Activated T-helper 2 cell treated with anti-CD3 and anti-CD28 coated beads, Interferon-gamma antibody, Interleukin-2, Interleukin-4, amounts not matched to agents 10 μg/mL and 5 μg/mL and 100 μg/mL, durations not matched to agents 14 hours and 24 hours and 36 hours (primary cell): ENCODE data around the gene R3HCC1L. TPM values are rescaled to one million over a fixed set of nuclear protein-coding genes. Genes with fewer than 3 reads are reported as not detected.

Experiments used
- DNase-seq: peaks from one replicate; pipeline ENCODE4 v3.0.0; 2021; ENCODE audit warnings: low spot score
- H3K27ac Mint-ChIP-seq: one replicate; pipeline ENCODE4 v1.8.0; 2021; ENCODE audit warnings: mixed read lengths
- H3K27me3 Mint-ChIP-seq: one replicate; pipeline ENCODE4 v1.8.0; 2021; ENCODE audit warnings: low read depth, mixed read lengths
- H3K36me3 Mint-ChIP-seq: one replicate; pipeline ENCODE4 v1.8.0; 2021; ENCODE audit warnings: low read depth, mixed read lengths
- H3K4me1 Mint-ChIP-seq: one replicate; pipeline ENCODE4 v1.8.0; 2021; ENCODE audit warnings: low read depth, mixed read lengths
- H3K4me3 Mint-ChIP-seq: one replicate; pipeline ENCODE4 v1.8.0; 2021; ENCODE audit warnings: low read depth, mild to moderate bottlenecking, moderate library complexity, mixed read lengths
- H3K9me3 Mint-ChIP-seq: one replicate; pipeline ENCODE4 v1.8.0; 2021; ENCODE audit warnings: mixed read lengths
- intact Hi-C: fragments of 100-400 bp; cut with micrococcal nuclease; formaldehyde crosslinking; loops from one replicate; pipeline ENCODE4 v1.15.1; 2023
- total RNA-seq: library from RNA; stranded (reverse); gene quantifications from 2 replicates; pipeline ENCODE4 v1.2.3, GENCODE V29; 2022

R3HCC1L gene
- 17.9 and 18.4 TPM in 2 replicates for total RNA-seq

DNA sequence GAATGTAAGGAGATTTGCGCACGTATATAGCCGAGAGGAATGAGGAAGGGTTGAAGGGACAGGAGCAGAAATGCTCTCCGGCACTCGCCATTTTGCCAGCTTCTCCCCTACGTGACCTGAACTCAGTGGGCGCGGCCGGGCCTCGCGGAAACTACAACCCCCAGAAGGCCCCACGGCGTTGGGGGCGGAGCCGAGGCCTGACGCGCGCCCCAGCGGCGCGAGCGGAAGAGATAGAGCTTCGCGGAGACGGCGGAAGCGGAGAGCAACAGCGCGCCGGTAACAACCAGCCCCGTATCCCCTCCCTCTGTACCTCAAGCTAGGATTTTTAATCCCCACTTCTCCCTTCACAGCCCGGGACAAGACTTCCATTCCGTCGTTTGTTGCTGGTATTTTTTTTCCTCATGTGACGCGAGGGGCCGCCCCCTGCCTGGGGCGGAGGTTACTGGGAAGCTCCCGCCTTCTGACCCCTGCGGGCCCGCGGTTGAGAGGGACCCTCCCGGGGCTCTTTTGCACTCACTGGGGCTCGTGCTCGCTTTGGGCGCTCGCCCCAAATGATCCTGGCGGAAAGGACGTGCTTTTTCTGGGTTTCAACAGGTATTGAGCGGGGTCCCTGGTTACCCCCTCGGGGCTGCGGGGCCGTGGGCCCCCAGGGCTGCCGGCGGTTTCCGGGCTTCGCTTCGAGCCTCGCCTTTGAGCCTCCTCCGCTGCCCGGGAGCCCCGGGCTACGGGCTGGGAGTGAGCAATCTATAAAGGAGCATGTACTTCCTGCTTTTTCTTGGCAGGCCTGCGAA, at the start of gene R3HCC1L:
TSS of gene R3HCC1L (plus strand) at position 227 of the 791 bp plus-strand sequence. CDS start 73,458 bp downstream, outside the sequence.
- peaks cover 3% of the 10 kb centered on the region for H3K9me3 Mint-ChIP-seq
- H3K4me1 Mint-ChIP-seq = peaks cover 36% of the 10 kb centered on the region
- H3K36me3 Mint-ChIP-seq = peaks cover 23% of the 10 kb centered on the region

GRCh38 chr10:98085238-98085637, 49.2 kb upstream of the R3HCC1L start:
- no peak for DNase-seq

More for the DNA sequence above, at the start of gene R3HCC1L:
- Mint-ChIP-seq H3K4me3 (peak within 1 kb of the TSS; percentile 89), H3K27me3 (no peaks in the 10 kb centered on the region), H3K27ac (peak within 1 kb of the TSS; percentile 80)
- intact Hi-C loops = loop anchor here (5.0 to 10.0 kb wide), 3 partner anchors 93 to 1488 kb away; partner anchors contain the start of genes HPS1 and SLC25A28
- DNase-seq = peak; percentile 90

GRCh38 chr10:98086837-98087708, 47.4 kb upstream of the R3HCC1L start:
- peaks cover 2% of the 10 kb centered on the region for H3K27me3 Mint-ChIP-seq
- H3K27ac Mint-ChIP-seq = no peak overlapping the region
- H3K4me3 Mint-ChIP-seq = no peak overlapping the region
- intact Hi-C loops = no loop called here
- H3K4me1 Mint-ChIP-seq = no peaks in the 10 kb centered on the region
- no peaks in the 10 kb centered on the region for H3K9me3 Mint-ChIP-seq
- H3K36me3 Mint-ChIP-seq = no peaks in the 10 kb centered on the region
- no peak for DNase-seq

More at GRCh38 chr10:98085238-98085637, 49.2 kb upstream of the R3HCC1L start:
- intact Hi-C loops = no loop called here
- Mint-ChIP-seq H3K4me3 (no peak overlapping the region), H3K27ac (no peak overlapping the region), H3K27me3 (peaks cover 2% of the 10 kb centered on the region), H3K9me3 (no peaks in the 10 kb centered on the region), H3K36me3 (no peaks in the 10 kb centered on the region), H3K4me1 (no peaks in the 10 kb centered on the region)

DNA sequence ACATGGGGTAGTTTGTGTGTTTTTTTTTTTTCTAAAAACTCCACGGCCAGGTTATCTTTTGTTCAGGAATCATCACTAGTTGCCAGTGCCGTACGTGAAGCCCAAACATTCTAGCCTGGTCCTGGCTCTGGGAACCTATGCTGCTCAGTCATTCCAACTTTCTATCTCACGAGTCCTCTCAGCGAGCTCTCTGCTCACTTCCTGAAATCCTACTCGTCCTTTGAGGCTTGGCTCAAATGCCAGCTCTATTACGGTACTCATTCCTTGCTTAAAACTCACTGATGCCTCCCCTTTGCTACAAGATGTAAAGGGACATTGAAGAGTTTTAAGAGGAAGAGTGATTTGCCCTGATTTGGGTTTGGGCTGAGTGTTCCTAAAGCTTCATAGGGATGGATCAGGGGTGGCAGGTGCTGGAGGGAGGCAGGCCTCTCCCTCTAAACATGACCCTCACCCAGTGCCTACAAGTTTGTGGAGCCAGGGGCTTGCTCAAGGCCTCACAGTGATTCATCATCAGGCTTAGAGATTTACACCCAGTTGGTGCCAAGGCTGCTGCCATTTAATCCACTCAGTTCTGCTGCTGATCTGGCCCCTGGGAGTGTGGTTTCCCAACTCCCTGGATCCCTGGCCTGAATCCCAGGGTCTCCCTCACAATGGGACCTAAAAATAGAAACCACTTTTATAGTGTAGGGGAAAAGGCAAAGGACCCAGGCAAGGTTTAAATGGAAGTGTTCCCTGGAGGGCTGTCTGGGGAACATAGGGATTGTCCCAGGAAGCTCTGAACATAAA, 46.1 kb upstream of the R3HCC1L start:
- intact Hi-C loops = no loop called here
- Mint-ChIP-seq H3K9me3 (no peaks in the 10 kb centered on the region), H3K27ac (no peak overlapping the region), H3K36me3 (no peaks in the 10 kb centered on the region), H3K4me3 (no peak overlapping the region), H3K4me1 (no peaks in the 10 kb centered on the region), H3K27me3 (peaks cover 8% of the 10 kb centered on the region)
- no peak for DNase-seq

DNA sequence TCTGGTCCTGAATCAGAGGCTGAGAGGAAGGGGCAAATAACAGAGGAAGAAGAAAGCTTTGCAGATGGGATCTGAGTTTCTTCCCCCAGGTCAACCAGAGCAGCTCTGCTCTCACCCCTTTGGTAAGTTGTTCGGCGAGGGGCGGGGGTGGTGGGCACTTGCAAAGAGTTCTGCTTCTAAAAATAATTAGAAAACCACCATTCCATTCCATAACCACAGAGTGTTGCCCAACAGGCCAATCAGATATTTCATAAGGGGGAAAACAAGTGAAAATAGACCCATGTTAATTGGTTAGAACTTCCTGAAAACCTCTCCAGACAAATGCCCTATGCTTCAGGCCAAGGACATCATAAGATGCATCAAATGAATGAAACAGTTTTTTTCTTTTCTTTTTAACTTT, 43.6 kb upstream of the R3HCC1L start:
- Mint-ChIP-seq H3K9me3 (no peaks in the 10 kb centered on the region), H3K4me3 (no peak overlapping the region), H3K27me3 (peaks cover 8% of the 10 kb centered on the region), H3K27ac (no peak overlapping the region), H3K36me3 (no peaks in the 10 kb centered on the region), H3K4me1 (no peaks in the 10 kb centered on the region)
- intact Hi-C loops = no loop called here
- no peak for DNase-seq

- H3K36me3 Mint-ChIP-seq = no peaks in the 10 kb centered on the region
- H3K4me3 Mint-ChIP-seq = no peak overlapping the region
- no peak overlapping the region for H3K27ac Mint-ChIP-seq
- no peaks in the 10 kb centered on the region for H3K4me1 Mint-ChIP-seq
- intact Hi-C loops = no loop called here
- no peaks in the 10 kb centered on the region for H3K9me3 Mint-ChIP-seq
- peaks cover 8% of the 10 kb centered on the region for H3K27me3 Mint-ChIP-seq
- no peak for DNase-seq
Observed at GRCh38 chr10:98096316-98096715, 38.1 kb upstream of the R3HCC1L start.

DNA sequence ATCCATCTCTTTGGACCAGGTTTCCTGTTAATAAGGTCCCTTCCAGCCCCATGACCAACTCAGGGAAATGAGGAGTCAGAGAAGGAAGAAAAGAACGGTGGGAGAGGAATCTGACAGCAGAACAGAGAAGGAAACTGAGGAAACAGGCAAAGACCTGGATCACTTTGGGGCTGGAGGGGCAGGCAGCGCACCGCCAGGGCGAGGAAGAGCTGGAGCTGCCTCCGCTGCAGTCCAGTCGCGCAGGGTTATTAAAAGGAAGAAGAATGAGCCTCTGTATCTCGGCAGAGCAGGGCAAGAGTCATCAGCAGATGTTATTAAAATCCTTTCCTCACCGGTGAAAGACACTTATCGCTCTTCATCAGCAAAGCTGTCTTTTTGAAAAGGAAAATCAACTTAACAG, 37.7 kb upstream of the R3HCC1L start:
- no peaks in the 10 kb centered on the region for H3K4me1 Mint-ChIP-seq
- H3K4me3 Mint-ChIP-seq = no peak overlapping the region
- H3K27ac Mint-ChIP-seq = no peak overlapping the region
- intact Hi-C loops = no loop called here
- no peaks in the 10 kb centered on the region for H3K9me3 Mint-ChIP-seq
- no peak for DNase-seq
- H3K36me3 Mint-ChIP-seq = no peaks in the 10 kb centered on the region
- peaks cover 8% of the 10 kb centered on the region for H3K27me3 Mint-ChIP-seq

DNA sequence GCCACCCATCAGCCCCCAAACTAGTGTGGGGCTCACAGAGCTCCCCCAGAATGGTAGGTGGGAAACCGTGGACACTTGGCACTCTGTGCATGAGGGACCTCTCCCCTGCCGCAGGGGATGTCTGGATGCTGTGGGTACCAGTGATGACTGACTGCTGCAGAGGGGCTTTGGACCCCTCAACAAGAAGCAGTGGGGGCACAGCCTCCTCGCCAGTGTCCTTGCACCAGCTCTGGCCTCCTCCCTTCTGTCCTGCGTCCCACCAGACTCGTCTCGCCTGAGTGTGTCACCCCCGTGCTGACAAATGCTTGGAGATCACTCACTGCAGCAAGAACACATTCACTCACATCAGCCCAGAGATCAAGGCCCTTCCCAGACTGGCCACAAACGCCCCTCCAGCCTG, 37.3 kb upstream of the R3HCC1L start:
- Mint-ChIP-seq H3K9me3 (no peaks in the 10 kb centered on the region), H3K36me3 (no peaks in the 10 kb centered on the region), H3K4me1 (no peaks in the 10 kb centered on the region), H3K27ac (no peak overlapping the region), H3K27me3 (peaks cover 8% of the 10 kb centered on the region), H3K4me3 (no peak overlapping the region)
- intact Hi-C loops = no loop called here
- DNase-seq = no peak

GRCh38 chr10:98097616-98098015, 36.8 kb upstream of the R3HCC1L start:
- intact Hi-C loops = no loop called here
- H3K4me1 Mint-ChIP-seq = no peaks in the 10 kb centered on the region
- H3K4me3 Mint-ChIP-seq = no peak overlapping the region
- DNase-seq = no peak
- no peak overlapping the region for H3K27ac Mint-ChIP-seq
- H3K27me3 Mint-ChIP-seq = peaks cover 8% of the 10 kb centered on the region
- no peaks in the 10 kb centered on the region for H3K36me3 Mint-ChIP-seq
- no peaks in the 10 kb centered on the region for H3K9me3 Mint-ChIP-seq

GRCh38 chr10:98098247-98098646, 36.2 kb upstream of the R3HCC1L start:
- no peaks in the 10 kb centered on the region for H3K9me3 Mint-ChIP-seq
- intact Hi-C loops = no loop called here
- H3K27me3 Mint-ChIP-seq = peaks cover 3% of the 10 kb centered on the region
- H3K4me3 Mint-ChIP-seq = no peak overlapping the region
- no peaks in the 10 kb centered on the region for H3K4me1 Mint-ChIP-seq
- H3K27ac Mint-ChIP-seq = no peak overlapping the region
- DNase-seq = no peak
- no peaks in the 10 kb centered on the region for H3K36me3 Mint-ChIP-seq

DNA sequence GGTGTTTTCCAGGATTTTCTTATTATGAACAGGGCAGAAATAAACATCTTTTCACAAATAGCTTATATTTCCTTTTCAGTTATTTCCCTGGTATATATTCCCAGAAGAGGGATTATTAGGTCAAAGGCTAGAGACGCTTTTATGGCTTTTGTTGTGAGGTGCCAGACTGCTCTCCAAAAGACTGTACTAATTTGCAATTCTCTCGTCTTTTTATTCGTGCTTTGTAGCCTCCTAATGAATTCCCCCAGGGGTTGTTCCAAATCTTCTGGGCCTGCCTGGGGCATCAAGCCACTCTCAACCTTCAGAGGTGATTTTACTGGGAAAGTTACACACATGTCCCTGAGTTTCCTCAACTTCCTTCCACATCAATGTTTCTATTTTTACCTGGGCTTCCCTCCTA, 34.0 kb upstream of the R3HCC1L start:
- H3K9me3 Mint-ChIP-seq = no peaks in the 10 kb centered on the region
- no peaks in the 10 kb centered on the region for H3K36me3 Mint-ChIP-seq
- H3K4me1 Mint-ChIP-seq = no peaks in the 10 kb centered on the region
- no peak overlapping the region for H3K27ac Mint-ChIP-seq
- intact Hi-C loops = no loop called here
- no peak overlapping the region for H3K4me3 Mint-ChIP-seq
- H3K27me3 Mint-ChIP-seq = peaks cover 7% of the 10 kb centered on the region
- DNase-seq = no peak

DNA sequence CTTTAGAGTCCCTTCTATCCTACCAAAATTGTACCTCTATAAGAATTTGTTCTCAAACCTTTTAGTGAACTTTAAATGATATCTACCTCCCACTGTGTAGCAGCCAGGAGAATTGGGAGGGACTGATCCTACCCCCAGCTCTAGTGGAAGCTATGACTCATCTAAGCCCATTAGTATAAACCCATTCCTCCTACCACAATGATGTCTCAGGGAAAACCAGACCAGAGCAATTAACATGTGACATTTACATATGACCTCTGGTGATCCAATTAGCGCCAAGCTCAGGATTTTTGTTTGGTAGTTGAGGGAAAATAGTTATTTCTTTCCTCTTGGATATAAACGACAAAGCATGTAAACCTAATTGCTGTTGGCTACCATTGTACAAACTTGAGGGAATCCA, 33.1 kb upstream of the R3HCC1L start:
- H3K27ac Mint-ChIP-seq = no peak overlapping the region
- H3K4me1 Mint-ChIP-seq = no peaks in the 10 kb centered on the region

More for the DNA sequence above, 33.1 kb upstream of the R3HCC1L start:
- intact Hi-C loops = no loop called here
- Mint-ChIP-seq H3K4me3 (no peak overlapping the region), H3K9me3 (no peaks in the 10 kb centered on the region), H3K36me3 (no peaks in the 10 kb centered on the region), H3K27me3 (peaks cover 8% of the 10 kb centered on the region)
- no peak for DNase-seq
